ENCODE data around the gene CAB39. TPM values are rescaled to one million over a fixed set of nuclear protein-coding genes. Genes with fewer than 3 reads are reported as not detected.

CAB39 gene
- polyA plus RNA-seq (ENCODE audit: insufficient read length) = 62.3 TPM

- peak; percentile 72 for DNase-seq (ENCODE audit: low read depth)
These were observed at the start of gene CAB39 for GRCh38 chr2:230712443-230713330. CAB39 (plus strand) TSS chr2:230712842; CDS start chr2:230760002, 47,160 bp downstream.

GRCh38 chr2:230664128-230664527 lies 48.5 kb upstream of the CAB39 start:
- DNase-seq (ENCODE audit: low read depth) = no peak

DNA sequence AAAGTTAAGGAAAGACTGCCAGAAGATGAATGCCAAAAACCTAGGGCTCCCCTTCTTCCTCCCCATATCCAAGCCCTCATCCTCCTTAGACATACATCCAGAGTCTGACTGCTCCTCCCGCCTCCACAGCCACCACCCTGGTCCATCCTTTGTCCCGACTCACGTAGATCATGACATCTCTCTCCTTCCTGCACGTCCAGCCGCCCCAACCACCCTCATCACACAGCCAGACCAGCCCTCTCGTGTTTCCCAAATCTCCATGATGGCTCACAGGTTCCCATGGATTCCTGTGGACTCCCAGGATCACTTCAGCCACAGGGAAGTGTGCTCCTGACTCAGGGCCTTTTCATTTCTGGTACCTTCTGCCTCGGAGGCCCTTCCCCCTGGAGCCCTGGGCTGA lies 47.8 kb upstream of the CAB39 start:
- no peak for DNase-seq (ENCODE audit: low read depth)

- no peak for DNase-seq (ENCODE audit: low read depth)
These were observed 47.4 kb upstream of the CAB39 start for GRCh38 chr2:230665263-230665691.

DNA sequence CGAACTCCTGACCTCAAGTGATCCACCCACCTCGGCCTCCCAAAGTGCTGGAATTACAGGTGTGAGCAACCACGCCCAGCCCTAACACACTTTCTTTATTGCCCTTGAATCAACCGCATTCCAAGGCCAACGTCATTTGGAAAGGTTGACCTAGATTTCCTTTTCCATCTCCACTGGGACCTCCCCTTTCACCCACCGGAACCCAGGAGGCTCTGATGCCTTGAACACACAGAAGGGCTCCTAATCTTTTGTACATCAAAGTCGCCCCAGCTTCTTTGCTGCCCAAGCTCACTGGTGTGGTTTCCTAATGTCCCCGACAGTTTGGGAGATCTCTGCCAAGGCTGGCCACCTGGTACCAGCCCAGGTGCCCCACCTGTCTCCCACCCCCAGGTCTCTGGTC lies 46.2 kb upstream of the CAB39 start:
- DNase-seq (ENCODE audit: low read depth) = no peak

- no peak for DNase-seq (ENCODE audit: low read depth)
These were observed 45.5 kb upstream of the CAB39 start for GRCh38 chr2:230666885-230667712.

DNA sequence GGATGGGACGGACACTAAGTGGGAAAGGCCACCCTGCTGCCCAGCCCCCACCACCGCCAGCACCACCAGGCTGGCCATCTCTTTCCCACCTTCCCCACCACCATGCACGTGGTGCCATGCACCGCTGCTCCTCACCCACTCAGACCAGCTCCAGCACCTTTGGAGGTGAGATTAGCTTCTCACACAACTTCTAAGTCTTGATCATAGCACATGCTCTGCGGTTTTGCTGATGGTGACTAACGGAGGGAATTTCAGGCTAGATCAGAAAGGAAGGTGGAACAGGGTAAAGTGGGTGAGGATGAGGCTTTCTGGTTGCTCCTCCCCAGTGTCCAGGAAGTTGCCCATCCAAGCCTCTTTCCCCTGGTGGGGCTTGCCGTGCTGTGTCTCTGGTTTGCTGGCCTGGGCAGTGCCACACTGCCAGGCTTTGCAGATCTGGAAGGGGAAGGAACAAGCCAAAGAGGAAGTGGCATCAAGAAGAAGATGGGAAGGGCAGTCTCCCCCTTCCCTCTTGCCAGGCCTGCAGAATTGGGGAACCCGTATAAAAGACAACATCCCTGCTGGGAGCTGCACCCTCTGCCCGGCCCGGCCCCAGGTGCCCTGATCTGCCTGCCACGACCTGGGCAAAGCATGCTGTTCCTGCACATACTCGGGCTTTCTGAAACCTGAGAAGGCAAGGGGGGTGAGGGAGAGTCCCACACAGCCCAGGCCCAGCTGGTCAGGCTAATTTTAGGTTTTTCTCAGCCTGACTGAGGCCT lies 44.3 kb upstream of the CAB39 start:
- DNase-seq (ENCODE audit: low read depth) = no peak

- DNase-seq (ENCODE audit: low read depth) = no peak
These were observed 43.7 kb upstream of the CAB39 start for GRCh38 chr2:230668939-230669303.

DNA sequence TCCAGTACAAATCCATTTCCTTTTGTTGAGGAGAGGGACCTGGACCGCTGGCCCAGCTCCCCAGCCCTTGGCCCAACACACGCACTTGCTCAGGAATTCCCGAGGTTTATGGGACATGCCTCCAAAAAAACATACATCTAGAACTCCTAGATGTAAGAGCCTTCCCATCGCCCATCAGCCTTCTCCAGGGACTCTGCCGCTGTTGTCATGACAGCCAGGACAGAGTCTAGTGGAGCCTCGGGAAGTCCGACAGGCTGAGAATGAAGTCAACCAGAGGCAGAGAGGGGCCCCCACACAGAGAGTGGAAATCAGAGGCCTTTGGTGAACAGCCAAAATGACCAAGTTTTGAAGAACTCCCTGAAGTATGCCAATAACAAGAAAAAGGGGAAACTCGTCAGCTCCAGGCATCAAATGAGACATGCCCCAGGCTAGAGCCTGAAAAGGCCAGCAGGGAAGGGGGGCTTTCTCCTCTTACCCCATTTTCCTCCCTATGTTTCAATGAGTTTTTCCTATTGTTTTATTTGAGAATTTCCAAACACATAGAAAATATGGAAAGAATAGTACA lies 43.2 kb upstream of the CAB39 start:
- DNase-seq (ENCODE audit: low read depth) = no peak

GRCh38 chr2:230671117-230671516 lies 41.5 kb upstream of the CAB39 start:
- no peak for DNase-seq (ENCODE audit: low read depth)

GRCh38 chr2:230672836-230673235 lies 39.8 kb upstream of the CAB39 start:
- DNase-seq (ENCODE audit: low read depth) = no peak

DNA sequence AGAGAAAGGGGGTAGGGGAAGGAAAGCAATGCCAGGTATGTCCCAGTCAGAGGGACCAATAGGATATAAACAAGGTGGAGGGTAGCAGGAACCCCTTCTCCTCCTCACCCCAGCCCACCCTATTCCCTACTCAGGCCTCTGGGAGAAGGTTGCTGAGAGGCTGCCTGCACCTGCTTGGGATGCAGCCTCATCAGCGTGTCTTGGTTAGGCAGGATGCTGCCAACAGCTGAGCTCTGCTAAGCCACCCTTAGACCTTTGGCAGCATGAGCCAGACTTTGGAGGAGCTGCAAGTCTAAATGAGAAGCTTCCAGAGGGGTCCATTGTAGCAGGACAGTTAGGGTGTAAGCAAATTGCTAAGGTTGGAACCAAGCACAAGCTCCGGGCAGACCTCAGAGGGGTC lies 38.2 kb upstream of the CAB39 start:
- DNase-seq (ENCODE audit: low read depth) = no peak

- no peak for DNase-seq (ENCODE audit: low read depth)
These were observed 37.5 kb upstream of the CAB39 start for GRCh38 chr2:230674966-230675672.

DNA sequence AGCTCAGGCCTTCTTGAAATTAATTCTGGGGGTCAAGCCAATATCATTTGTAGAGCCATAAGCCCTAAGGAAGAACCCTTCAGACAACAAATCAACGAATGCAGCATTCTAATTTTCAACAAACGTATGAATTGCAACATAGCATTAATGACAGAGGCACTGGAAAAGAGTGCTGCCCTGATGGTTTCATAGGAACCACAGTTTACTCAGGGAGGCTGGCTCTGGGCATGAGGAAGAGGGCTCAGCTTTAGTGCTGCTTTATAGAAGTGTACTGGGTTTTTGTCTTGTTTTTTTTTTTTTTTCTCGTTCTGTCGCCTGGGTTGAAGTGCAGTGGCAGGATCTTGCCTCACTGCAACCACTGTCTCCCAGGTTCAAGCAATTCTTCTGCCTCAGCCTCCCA lies 36.1 kb upstream of the CAB39 start:
- DNase-seq (ENCODE audit: low read depth) = no peak

DNA sequence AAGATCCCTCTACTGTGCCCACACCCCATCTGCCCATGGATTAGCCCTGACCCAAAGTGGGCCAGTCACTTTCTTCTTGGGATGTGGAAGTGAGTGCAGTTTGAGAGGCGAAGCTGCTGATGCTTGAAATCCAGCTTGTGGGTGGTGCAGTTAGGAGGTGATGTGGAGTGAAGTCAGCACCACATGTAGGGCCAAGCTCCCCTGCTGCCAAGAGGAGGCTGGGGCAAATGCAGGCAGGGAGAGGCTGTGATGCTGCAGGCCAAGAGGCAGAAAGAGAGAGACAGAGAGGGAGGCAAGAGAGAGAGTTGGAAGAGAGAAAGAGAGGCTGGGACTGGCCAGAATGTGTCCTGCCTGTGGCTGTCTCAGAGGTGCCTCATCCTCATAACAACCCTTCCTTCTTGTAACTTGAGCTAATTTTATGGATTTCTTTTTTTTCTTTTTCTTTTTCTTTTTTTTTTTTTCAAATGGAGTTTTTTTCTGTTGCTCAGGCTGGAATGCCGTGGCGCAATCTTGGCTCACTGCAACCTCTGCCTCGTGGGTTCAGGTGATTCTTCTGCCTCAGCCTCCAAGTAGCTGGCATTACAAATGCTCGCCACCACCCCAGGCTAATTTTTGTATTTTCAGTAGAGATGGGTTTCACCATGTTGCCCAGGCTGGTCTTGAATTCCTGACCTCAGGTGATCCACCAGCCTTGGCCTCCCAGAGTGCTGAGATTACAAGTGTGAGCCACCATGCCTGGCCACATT lies 35.3 kb upstream of the CAB39 start:
- DNase-seq (ENCODE audit: low read depth) = no peak

- DNase-seq (ENCODE audit: low read depth) = no peak
These were observed 34.6 kb upstream of the CAB39 start for GRCh38 chr2:230678018-230678417.

DNA sequence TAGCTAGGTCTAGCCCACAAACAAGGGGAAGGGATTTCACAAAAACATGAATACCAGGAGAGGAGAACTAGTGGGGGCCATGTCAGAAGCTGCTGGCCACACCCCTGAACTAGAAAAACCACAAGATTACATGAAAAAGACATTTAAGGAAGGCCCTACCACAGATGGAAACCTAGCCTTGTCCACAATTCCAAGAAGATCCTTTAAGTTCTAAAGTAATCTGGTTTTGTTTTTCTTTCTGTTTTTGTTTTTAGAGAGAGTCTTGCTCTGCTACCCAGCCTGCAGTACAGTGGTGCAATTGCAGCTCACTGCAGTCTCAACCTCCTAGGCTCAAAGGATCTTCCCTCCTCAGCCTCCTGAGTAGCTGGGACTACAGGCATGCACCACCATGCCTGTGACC lies 34.2 kb upstream of the CAB39 start:
- DNase-seq (ENCODE audit: low read depth) = no peak

DNA sequence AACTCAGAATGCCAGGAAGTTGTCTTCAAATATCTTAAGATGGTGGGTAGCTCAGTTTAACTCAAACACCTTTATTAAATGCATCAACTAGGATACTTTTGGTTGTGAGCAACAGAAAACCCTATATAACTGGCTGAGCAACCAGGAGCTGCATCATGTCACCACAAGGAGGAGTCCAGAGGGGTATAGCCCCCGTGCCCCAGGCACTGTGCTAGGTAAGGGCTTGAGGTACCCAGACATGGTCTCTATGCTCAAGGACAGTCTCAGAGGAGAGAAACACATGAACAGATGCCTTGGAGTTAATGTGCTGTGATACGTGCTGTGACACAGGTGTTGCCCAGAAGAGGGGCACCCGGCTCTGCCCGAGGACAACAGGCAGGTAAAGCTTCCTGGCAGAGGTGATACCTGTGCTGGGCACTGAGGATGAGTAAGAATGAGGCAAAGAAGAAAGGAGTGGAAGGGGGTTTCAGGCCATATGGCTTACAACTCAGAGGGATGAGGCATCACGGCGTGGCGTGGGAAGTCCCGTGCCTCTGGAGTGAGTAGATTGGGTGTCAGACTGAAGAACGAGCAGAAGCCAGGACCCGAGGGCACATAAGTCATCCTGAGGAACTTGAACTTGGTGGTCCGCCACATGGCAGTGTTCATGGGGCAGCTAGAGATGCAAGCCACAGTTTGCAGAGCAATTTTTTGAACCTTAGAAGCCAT lies 32.0 kb upstream of the CAB39 start:
- DNase-seq (ENCODE audit: low read depth) = no peak

GRCh38 chr2:230681171-230681545 lies 31.5 kb upstream of the CAB39 start:
- DNase-seq (ENCODE audit: low read depth) = no peak

GRCh38 chr2:230682546-230682945 lies 30.1 kb upstream of the CAB39 start:
- no peak for DNase-seq (ENCODE audit: low read depth)

Data from forelimb muscle (tissue), 1 donor.